Coronary artery (tissue), 2 donors: Measurements from ENCODE around the gene CACNB2.
"Not testable (repeated sequence)": the region's sequence is repeated elsewhere in the genome, so short reads cannot be mapped to it uniquely, and the experiment has no call there.

Source experiments
- DNase-seq: peaks from one replicate; pipeline ENCODE4 v3.0.0-alpha.2; 2017; ENCODE audit warnings: low spot score
- H3K27ac ChIP-seq, 2 donors: fragments of 200-600 bp; sonication (generic); one replicate each; pipeline ENCODE4 v1.5.1; 2016 to 2019
- H3K4me3 ChIP-seq: fragments of 200-600 bp; sonication (generic); 2 replicates; pipeline ENCODE4 v1.5.1; 2016; ENCODE audit warnings: mild to moderate bottlenecking, moderate library complexity
- TF ChIP-seq, protein P1 (sequence below): fragments of 200-600 bp; sonication (generic); IDR thresholded peaks from one replicate; pipeline ENCODE4 v1.5.1; 2019; ENCODE audit warnings: antibody characterized with exemption

The CACNB2 gene

GRCh38 chr10:18571780-18572179 is 431.6 kb downstream of the CACNB2 start:
- Histone ChIP-seq H3K27ac (no peak overlapping the region), H3K4me3 (no peak overlapping the region)
- TF ChIP-seq, protein P1, sequence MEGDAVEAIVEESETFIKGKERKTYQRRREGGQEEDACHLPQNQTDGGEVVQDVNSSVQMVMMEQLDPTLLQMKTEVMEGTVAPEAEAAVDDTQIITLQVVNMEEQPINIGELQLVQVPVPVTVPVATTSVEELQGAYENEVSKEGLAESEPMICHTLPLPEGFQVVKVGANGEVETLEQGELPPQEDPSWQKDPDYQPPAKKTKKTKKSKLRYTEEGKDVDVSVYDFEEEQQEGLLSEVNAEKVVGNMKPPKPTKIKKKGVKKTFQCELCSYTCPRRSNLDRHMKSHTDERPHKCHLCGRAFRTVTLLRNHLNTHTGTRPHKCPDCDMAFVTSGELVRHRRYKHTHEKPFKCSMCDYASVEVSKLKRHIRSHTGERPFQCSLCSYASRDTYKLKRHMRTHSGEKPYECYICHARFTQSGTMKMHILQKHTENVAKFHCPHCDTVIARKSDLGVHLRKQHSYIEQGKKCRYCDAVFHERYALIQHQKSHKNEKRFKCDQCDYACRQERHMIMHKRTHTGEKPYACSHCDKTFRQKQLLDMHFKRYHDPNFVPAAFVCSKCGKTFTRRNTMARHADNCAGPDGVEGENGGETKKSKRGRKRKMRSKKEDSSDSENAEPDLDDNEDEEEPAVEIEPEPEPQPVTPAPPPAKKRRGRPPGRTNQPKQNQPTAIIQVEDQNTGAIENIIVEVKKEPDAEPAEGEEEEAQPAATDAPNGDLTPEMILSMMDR = no peak
- no peak for DNase-seq

- no peak overlapping the region for H3K4me3 ChIP-seq
- TF ChIP-seq, protein P1 = no peak
- no peak overlapping the region for H3K27ac ChIP-seq
- no peak for DNase-seq
Observed at GRCh38 chr10:18572959-18573561, 432.8 kb downstream of the CACNB2 start.

DNA sequence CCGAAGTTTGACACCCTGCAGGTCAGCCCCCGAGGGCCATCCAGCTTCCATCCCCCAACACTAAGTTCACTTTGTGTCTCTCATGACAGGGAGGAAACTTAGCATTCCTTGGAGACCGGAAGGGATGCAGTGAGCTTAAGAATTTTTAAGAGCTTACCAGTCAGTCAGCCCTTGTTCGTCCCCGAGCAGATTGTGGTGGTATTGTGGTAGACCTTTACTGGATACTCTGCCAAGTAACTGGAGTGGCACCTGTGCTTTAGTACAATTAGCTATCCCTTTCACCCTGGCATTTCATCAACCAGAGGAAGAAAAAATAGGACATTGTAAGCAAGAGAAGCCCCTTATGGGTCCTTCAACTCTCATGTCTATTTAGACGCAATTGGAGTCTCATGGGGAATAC is 436.4 kb downstream of the CACNB2 start:
- no peak for DNase-seq

GRCh38 chr10:18577823-18578685 is 437.8 kb downstream of the CACNB2 start:
- no peak overlapping the region for H3K4me3 ChIP-seq
- DNase-seq = no peak
- no peak overlapping the region for H3K27ac ChIP-seq
- TF ChIP-seq, protein P1 = no peak

More for the DNA sequence above, 436.4 kb downstream of the CACNB2 start:
- TF ChIP-seq, protein P1 = no peak
- no peak overlapping the region for H3K27ac ChIP-seq
- no peak overlapping the region for H3K4me3 ChIP-seq

- TF ChIP-seq, protein P1 = no peak
- no peak for DNase-seq
- H3K27ac ChIP-seq = no peak overlapping the region
- H3K4me3 ChIP-seq = no peak overlapping the region
Observed at GRCh38 chr10:18582803-18583202, 442.6 kb downstream of the CACNB2 start.

DNA sequence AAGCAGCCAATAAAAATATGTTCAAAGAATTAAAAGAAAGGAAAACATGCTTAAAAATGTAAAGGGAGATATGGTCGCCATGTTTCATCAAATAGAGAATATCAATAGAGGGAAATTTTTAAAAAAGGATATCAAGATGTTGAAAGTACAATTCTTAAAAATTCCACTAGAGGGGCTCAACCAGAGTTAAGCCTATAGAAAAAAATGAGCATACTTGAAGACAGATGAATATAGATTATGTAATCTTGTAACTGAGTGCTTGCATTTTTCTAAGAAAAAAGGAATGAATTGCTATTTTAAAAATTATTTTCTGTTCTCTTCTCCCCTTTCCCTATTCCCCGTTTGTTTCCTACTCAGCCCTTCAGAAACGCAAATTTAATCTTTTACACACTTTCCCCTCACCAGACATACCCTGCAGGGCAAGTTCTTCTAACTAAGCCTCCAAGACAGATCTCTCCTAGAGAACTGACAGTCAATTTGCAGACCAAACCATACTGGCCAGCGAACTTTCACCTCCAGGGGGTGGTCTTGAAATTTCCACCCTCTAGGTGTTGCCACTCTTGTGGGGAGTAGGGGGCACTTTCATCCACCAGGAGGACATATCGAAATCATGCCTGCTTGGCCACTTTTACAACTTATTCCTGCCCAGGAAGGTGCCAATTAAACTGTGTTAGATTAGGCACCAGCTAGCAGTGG is 443.5 kb downstream of the CACNB2 start:
- DNase-seq = no peak
- TF ChIP-seq, protein P1 = no peak
- Histone ChIP-seq H3K4me3 (no peak overlapping the region), H3K27ac (no peak overlapping the region)

- not testable (repeated sequence) for H3K4me3 ChIP-seq, DNase-seq, H3K27ac ChIP-seq
Observed at GRCh38 chr10:18586637-18587036, 446.4 kb downstream of the CACNB2 start.

DNA sequence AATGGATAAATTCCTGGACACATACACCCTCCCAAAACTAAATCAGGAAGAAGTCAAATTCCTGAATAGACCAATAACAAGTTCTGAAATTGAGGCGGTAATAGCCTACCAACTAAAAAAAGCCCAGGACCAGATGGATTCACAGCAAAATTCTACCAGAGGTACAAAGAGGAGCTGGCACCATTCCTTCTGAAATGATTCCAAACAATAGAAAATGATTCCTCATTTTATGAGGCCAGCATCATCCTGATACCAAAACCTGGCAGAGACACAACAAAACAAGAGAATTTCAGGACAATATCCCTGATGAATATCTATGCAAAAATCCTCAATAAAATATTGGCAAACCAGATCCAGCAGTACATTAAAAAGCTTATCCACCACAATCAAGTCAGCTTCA is 450.9 kb downstream of the CACNB2 start:
- H3K4me3 ChIP-seq, DNase-seq, H3K27ac ChIP-seq: not testable (repeated sequence)
